Body of pancreas (tissue), 4 donors: Measurements from ENCODE around the gene GMNC. TPM values are rescaled to one million over a fixed set of nuclear protein-coding genes. Genes with fewer than 3 reads are reported as not detected.

Experiments
- ATAC-seq: fragments of 150-250 bp; one replicate; pipeline ENCODE4 v1.9.1; 2016
- DNase-seq, 4 donors: peaks; one replicate each; pipeline ENCODE4 v3.0.0-alpha.2; 2019
- H3K27ac ChIP-seq, 4 donors: fragments of 200-600 bp; sonication (generic); 1 replicate in 3 of 4; 2 replicates in 1 of 4; pipeline versions ENCODE4 v1.5.1 to v1.6.1; 2016 to 2019; ENCODE audit warnings: mild to moderate bottlenecking in 1 of 4, mixed read lengths in 1 of 4, moderate library complexity in 1 of 4
- H3K27me3 ChIP-seq, 2 donors: fragments of 200-600 bp; sonication (generic); one replicate each; pipeline ENCODE4 v1.6.0; 2016; ENCODE audit warnings: mild to moderate bottlenecking in 1 of 2
- H3K36me3 ChIP-seq, 2 donors: fragments of 200-600 bp; sonication (generic); replicated peaks in 1 of 2; 2 replicates each; pipeline ENCODE4 v1.5.1; 2016; ENCODE audit warnings: low read depth in 2 of 2; ENCODE audit not compliant: insufficient read depth in 1 of 2
- H3K4me1 ChIP-seq: fragments of 200-600 bp; sonication (generic); one replicate; pipeline ENCODE4 v1.6.0; 2016
- H3K4me3 ChIP-seq, 2 donors: fragments of 200-600 bp; sonication (generic); 1 replicate in 1 of 2; 2 replicates in 1 of 2; pipeline ENCODE4 v1.5.1; 2016 to 2019
- H3K9me3 ChIP-seq, 3 donors: fragments of 200-600 bp; sonication (generic); 1 replicate in 2 of 3; 2 replicates in 1 of 3; pipeline ENCODE4 v1.5.1; 2016
- POLR2A ChIP-seq, 3 donors: fragments of 450-650 bp; IDR thresholded peaks; one replicate each; pipeline ENCODE4 v1.6.1; 2016; ENCODE audit warnings: antibody characterized with exemption in 3 of 3, mild to moderate bottlenecking in 2 of 3
- whole genome bisulfite sequencing, 2 donors: methylation state at CpG; one replicate each; pipeline ENCODE4 v1.1.5; 2017; 5-methylcytosine and 5-hydroxymethylcytosine counted together
- intact Hi-C: fragments of 100-400 bp; cut with DNase I; formaldehyde crosslinking; loops from one replicate; pipeline ENCODE4 v1.15.1; 2023
- total RNA-seq, 2 donors: library from RNA; depleted of rRNA; stranded (reverse); fragments of >200 nt; gene quantifications; one replicate each; pipeline ENCODE4 v1.1.0, GENCODE V29; 2016
- TF ChIP-seq, protein P1 (sequence below), 7 experiments: fragments of 450-650 bp in 4 of 7; fragments of 200-600 bp in 3 of 7; sonication (generic) in 3 of 7; IDR thresholded peaks; one replicate each; pipeline ENCODE4 v1.5.1; 2016 to 2019; ENCODE audit warnings: antibody characterized with exemption in 7 of 7

The GMNC gene
- total RNA-seq, 2 donors from 2014 or later: 1.0 to 1.3 TPM

DNA sequence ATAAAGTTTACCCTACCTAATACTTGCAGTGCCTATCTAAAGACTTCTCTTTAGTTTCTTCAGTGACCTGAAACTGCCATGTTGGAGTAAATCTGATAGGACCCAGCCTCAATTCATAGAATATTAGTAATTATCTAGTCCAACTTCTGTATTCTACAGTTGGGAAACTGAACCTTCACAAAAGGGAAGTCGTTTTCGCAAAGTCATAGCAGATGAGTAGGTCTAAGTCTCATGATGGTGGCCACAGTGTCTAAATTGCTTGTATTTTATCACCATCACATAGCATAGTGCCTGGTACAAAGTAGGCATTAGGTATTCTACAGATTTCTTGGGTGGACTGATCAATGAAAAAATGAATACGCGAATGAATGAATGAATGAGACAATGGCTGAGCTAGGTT lies 8.4 kb downstream of the GMNC start:
- ATAC-seq: no peak

DNA sequence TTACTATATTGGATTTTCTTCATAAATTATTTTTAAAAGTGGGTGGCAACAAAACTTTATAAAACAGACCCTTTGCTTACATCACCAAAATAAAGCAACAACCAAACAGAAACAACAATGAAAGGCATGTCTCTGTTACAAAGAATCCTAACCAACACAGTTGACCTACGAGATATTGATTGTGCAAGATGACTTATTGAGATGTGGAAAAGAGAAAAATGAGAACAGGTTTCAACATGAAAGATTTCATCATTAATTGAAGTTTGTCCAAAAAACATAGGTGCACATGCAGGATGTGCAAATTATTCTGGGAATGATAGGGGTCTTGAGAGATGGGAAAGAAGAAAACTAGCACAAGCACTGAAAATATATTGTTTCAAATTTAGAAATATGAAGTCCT lies 9.0 kb downstream of the GMNC start:
- WGBS, 2 donors: 33 to 46% methylated on average over 1 of the region's 1 CpG
- Histone ChIP-seq H3K4me1 (no peaks in the 10 kb centered on the region), H3K27ac (no peak overlapping the region), H3K27me3 (no peaks in the 10 kb centered on the region), H3K9me3 (no peaks in the 10 kb centered on the region), H3K36me3 (no peaks in the 10 kb centered on the region), H3K4me3 (no peak overlapping the region)
- no peak for DNase-seq
- intact Hi-C loops: no loop called here
- ATAC-seq: no peak
- TF ChIP-seq, protein P1, sequence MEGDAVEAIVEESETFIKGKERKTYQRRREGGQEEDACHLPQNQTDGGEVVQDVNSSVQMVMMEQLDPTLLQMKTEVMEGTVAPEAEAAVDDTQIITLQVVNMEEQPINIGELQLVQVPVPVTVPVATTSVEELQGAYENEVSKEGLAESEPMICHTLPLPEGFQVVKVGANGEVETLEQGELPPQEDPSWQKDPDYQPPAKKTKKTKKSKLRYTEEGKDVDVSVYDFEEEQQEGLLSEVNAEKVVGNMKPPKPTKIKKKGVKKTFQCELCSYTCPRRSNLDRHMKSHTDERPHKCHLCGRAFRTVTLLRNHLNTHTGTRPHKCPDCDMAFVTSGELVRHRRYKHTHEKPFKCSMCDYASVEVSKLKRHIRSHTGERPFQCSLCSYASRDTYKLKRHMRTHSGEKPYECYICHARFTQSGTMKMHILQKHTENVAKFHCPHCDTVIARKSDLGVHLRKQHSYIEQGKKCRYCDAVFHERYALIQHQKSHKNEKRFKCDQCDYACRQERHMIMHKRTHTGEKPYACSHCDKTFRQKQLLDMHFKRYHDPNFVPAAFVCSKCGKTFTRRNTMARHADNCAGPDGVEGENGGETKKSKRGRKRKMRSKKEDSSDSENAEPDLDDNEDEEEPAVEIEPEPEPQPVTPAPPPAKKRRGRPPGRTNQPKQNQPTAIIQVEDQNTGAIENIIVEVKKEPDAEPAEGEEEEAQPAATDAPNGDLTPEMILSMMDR (IDR thresholded peaks at IDR 0.05): no peak
- TF ChIP-seq POLR2A (IDR thresholded peaks at IDR 0.05): no peak

More for the DNA sequence above, 8.4 kb downstream of the GMNC start:
- Histone ChIP-seq H3K27me3 (no peaks in the 10 kb centered on the region), H3K9me3 (no peaks in the 10 kb centered on the region), H3K4me3 (no peak overlapping the region), H3K27ac (no peak overlapping the region), H3K36me3 (no peaks in the 10 kb centered on the region), H3K4me1 (no peaks in the 10 kb centered on the region)
- intact Hi-C loops: no loop called here
- TF ChIP-seq POLR2A (IDR thresholded peaks at IDR 0.05): no peak
- TF ChIP-seq, protein P1 (IDR thresholded peaks at IDR 0.05): no peak
- WGBS, 2 donors: 73 to 93% methylated on average over 4 of the region's 4 CpGs
- no peak for DNase-seq

DNA sequence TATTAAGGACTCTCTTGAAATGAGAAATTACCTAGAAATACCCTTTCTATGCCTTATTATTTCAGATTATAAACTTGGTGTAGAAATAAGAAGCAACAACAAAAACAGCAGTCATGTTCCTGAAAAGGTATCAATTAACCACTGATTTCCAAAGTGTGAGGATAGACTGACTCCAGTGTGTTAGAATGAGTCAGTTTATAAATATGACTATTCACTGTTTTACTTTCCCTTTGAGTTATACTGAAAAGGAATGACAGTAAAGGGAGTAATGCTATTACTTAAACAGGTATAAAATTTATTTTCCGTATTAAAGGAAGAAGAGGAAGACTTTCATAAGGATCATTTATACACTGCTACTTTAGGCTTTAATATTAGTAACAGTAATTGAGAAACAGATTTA lies 12.9 kb downstream of the GMNC start:
- no peaks in the 10 kb centered on the region for H3K9me3 ChIP-seq
- intact Hi-C loops: no loop called here
- no peaks in the 10 kb centered on the region for H3K36me3 ChIP-seq
- no peaks in the 10 kb centered on the region for H3K27me3 ChIP-seq
- H3K4me3 ChIP-seq: no peak overlapping the region
- ATAC-seq (no peak), DNase-seq (no peak)
- H3K4me1 ChIP-seq: no peaks in the 10 kb centered on the region
- no peak for TF ChIP-seq POLR2A (IDR thresholded peaks at IDR 0.05)
- TF ChIP-seq, protein P1 (IDR thresholded peaks at IDR 0.05): no peak
- 77 to 94% methylated on average over 1 of the region's 1 CpG for WGBS, 2 donors
- H3K27ac ChIP-seq: no peak overlapping the region

DNA sequence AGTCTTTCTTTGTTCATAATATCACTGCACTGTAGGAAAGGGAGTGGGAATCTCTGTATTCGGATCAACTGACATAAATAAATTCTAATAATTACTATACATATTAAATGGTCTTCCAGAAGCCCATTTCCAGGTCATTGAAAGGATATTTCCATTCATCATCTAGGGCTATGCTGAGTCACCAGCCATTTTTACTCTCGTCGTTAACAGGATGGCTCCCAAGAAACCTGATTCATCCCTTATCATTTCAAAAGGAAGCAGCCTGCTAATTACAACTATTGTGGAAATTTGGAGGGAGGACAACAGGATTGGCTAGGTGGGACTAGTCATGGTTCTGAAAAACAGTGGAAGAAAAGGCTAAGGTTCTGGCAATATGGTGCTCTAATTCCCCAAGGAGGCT lies 13.6 kb downstream of the GMNC start:
- DNase-seq (no peak), ATAC-seq (no peak)
- H3K27ac ChIP-seq: no peak overlapping the region
- H3K9me3 ChIP-seq: no peaks in the 10 kb centered on the region
- WGBS, 2 donors: 66 to 69% methylated on average over 3 of the region's 3 CpGs
- H3K4me3 ChIP-seq: no peak overlapping the region
- TF ChIP-seq, protein P1 (IDR thresholded peaks at IDR 0.05): no peak
- no peak for TF ChIP-seq POLR2A (IDR thresholded peaks at IDR 0.05)
- H3K27me3 ChIP-seq: no peaks in the 10 kb centered on the region
- intact Hi-C loops: no loop called here
- no peaks in the 10 kb centered on the region for H3K36me3 ChIP-seq
- no peaks in the 10 kb centered on the region for H3K4me1 ChIP-seq

DNA sequence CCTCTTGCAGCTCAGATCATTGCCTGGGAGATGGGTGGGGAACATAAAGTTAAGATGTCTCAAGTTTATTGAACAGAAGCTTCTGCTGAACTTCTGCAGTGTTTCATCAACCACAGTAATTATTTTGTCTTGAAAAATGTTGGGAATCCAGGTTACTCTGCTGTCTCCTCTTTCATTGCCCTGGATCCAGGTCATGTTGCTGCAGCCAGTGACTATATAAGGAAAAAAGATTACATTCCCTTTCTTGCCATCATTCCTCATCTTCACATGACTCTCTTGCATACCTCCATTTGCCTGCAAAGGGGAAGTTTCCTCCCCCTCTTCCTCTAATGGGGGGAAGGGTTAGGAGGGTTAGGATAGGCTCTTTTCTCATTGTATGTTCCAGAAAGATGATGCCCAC lies 15.1 kb downstream of the GMNC start:
- H3K4me3 ChIP-seq: no peak overlapping the region
- no peaks in the 10 kb centered on the region for H3K9me3 ChIP-seq
- no peaks in the 10 kb centered on the region for H3K27me3 ChIP-seq
- intact Hi-C loops: no loop called here
- TF ChIP-seq POLR2A (IDR thresholded peaks at IDR 0.05): no peak
- TF ChIP-seq, protein P1 (IDR thresholded peaks at IDR 0.05): no peak
- H3K27ac ChIP-seq: no peak overlapping the region
- H3K36me3 ChIP-seq: no peaks in the 10 kb centered on the region
- ATAC-seq: no peak
- H3K4me1 ChIP-seq: no peaks in the 10 kb centered on the region
- DNase-seq: no peak
